B cell (primary cell): ENCODE measurements around the gene RBM22. TPM values are rescaled to one million over a fixed set of nuclear protein-coding genes. Genes with fewer than 3 reads are reported as not detected.
A peak's percentile ranks its signal among the peaks of the same experiment; 100 is the strongest.

Experiments
- ATAC-seq: fragments of 200-7000 bp; cut with Tn5 transposase; one replicate; pipeline ENCODE4 v1.10.0; 2021; ENCODE audit warnings: low read depth, mild to moderate bottlenecking, moderate number of reproducible peaks, moderate library complexity
- CTCF ChIA-PET: fragments of 350-600 bp; sonication (Branson Sonifier 250); formaldehyde crosslinking; loops from one replicate; lab custom pipeline; 2021; ENCODE audit warnings: antibody characterized with exemption, inconsistent platforms; lab: Charles Lee
- POLR2A ChIA-PET: fragments of 350-600 bp; sonication (Branson Sonifier 250); formaldehyde crosslinking; loops from one replicate; lab custom pipeline; 2021; ENCODE audit warnings: antibody characterized with exemption; lab: Charles Lee
- DNase-seq: peaks from one replicate; pipeline ENCODE4 v3.0.0; 2013
- H2AFZ ChIP-seq: 2 replicates; pipeline ENCODE4 v1.6.1; 2012; ENCODE audit warnings: mild to moderate bottlenecking, low read depth, low read length; ENCODE audit not compliant: insufficient read depth, poor library complexity, severe bottlenecking
- H3K27ac ChIP-seq, 2 donors: 1 replicate in 1 of 2; 2 replicates in 1 of 2; pipeline ENCODE4 v1.5.1; 2012 to 2013; ENCODE audit warnings: low read length in 2 of 2, mild to moderate bottlenecking in 2 of 2, moderate library complexity in 1 of 2
- H3K27me3 ChIP-seq, 4 experiments: fragments of 200-600 bp in 1 of 4; sonication (generic) in 1 of 4; replicated peaks in 1 of 4; 1 replicate in 2 of 4; 2 replicates in 2 of 4; pipeline versions ENCODE4 v1.6.1 to v1.7.0; 2013 to 2016; ENCODE audit warnings: low read length in 3 of 4, mild to moderate bottlenecking in 2 of 4, mixed read lengths in 1 of 4, moderate library complexity in 1 of 4; ENCODE audit not compliant: insufficient read depth in 4 of 4, control insufficient read depth in 3 of 4; ENCODE audit errors: control extremely low read depth in 1 of 4
- H3K36me3 ChIP-seq, 2 experiments: replicated peaks in 1 of 2; 1 replicate in 1 of 2; 2 replicates in 1 of 2; pipeline versions ENCODE4 v1.6.1 to v1.7.1; 2013; ENCODE audit warnings: low read length in 1 of 2; ENCODE audit not compliant: insufficient read depth in 2 of 2, control insufficient read depth in 1 of 2; ENCODE audit errors: control extremely low read depth in 1 of 2, extremely low read depth in 1 of 2
- H3K4me1 ChIP-seq, 2 donors: fragments of 200-600 bp in 1 of 2; sonication (generic) in 1 of 2; 1 replicate in 1 of 2; 2 replicates in 1 of 2; pipeline versions ENCODE4 v1.5.1 to v1.6.1; 2013 to 2017; ENCODE audit warnings: low read length in 2 of 2; ENCODE audit not compliant: control insufficient read depth in 2 of 2, insufficient read depth in 2 of 2
- H3K4me2 ChIP-seq: replicated peaks from 2 replicates; pipeline ENCODE3; 2012; ENCODE audit warnings: mild to moderate bottlenecking, low read depth, low read length; ENCODE audit not compliant: poor library complexity, severe bottlenecking
- H3K4me3 ChIP-seq, 5 experiments: fragments of 200-600 bp in 1 of 5; sonication (generic) in 1 of 5; 1 replicate in 3 of 5; 2 replicates in 2 of 5; pipeline versions ENCODE4 v1.5.1 to v1.7.0; 2011 to 2016; ENCODE audit warnings: low read length in 4 of 5, mild to moderate bottlenecking in 4 of 5, low read depth in 2 of 5, control low read depth in 1 of 5, moderate library complexity in 1 of 5; ENCODE audit not compliant: insufficient read depth in 1 of 5; ENCODE audit errors: control extremely low read depth in 1 of 5, extremely low read depth in 1 of 5
- H3K79me2 ChIP-seq: fragments of 200-600 bp; sonication (generic); one replicate; pipeline ENCODE4 v1.6.0; 2016; ENCODE audit warnings: low read length; ENCODE audit not compliant: control insufficient read depth, insufficient read depth
- H3K9ac ChIP-seq: fragments of 200-600 bp; sonication (generic); 2 replicates; pipeline ENCODE4 v1.6.1; 2017; ENCODE audit warnings: mild to moderate bottlenecking, low read length, moderate library complexity
- H3K9me3 ChIP-seq, 3 donors: one replicate each; pipeline versions ENCODE4 v1.6.1 to v1.7.1; 2013; ENCODE audit warnings: low read length in 2 of 3; ENCODE audit not compliant: control insufficient read depth in 2 of 3, insufficient read depth in 1 of 3; ENCODE audit errors: control extremely low read depth in 1 of 3
- H4K20me1 ChIP-seq: 2 replicates; pipeline ENCODE4 v1.6.0; 2012; ENCODE audit warnings: mild to moderate bottlenecking, low read length; ENCODE audit not compliant: insufficient read depth, control insufficient read depth, poor library complexity, severe bottlenecking
- H3K27ac Mint-ChIP-seq: one replicate; pipeline ENCODE4 v1.8.0; 2021; ENCODE audit warnings: mixed read lengths
- H3K27me3 Mint-ChIP-seq: one replicate; pipeline ENCODE4 v1.8.0; 2021; ENCODE audit warnings: mixed read lengths
- H3K4me1 Mint-ChIP-seq: one replicate; pipeline ENCODE4 v1.8.0; 2021; ENCODE audit warnings: mixed read lengths
- H3K4me3 Mint-ChIP-seq: one replicate; pipeline ENCODE4 v1.8.0; 2021; ENCODE audit warnings: mixed read lengths
- H3K9me3 Mint-ChIP-seq: one replicate; pipeline ENCODE4 v1.8.0; 2022; ENCODE audit warnings: mixed read lengths; ENCODE audit not compliant: insufficient read depth
- EZH2 ChIP-seq: IDR thresholded peaks from 2 replicates; pipeline ENCODE4 v1.6.1; 2012; ENCODE audit warnings: borderline replicate concordance, low read depth, mild to moderate bottlenecking, moderate library complexity, low read length; ENCODE audit not compliant: insufficient read depth, poor library complexity, severe bottlenecking
- WGBS: methylation state at CpG from one replicate; pipeline ENCODE4 v1.1.5; 2013; ENCODE audit warnings: missing lambda C conversion rate; ENCODE audit not compliant: insufficient coverage; 5-methylcytosine and 5-hydroxymethylcytosine counted together
- intact Hi-C: fragments of 100-400 bp; cut with micrococcal nuclease; formaldehyde crosslinking; loops from one replicate; pipeline ENCODE4 v1.10.0; 2022
- polyA plus RNA-seq: library from polyadenylated mRNA; depleted of rRNA; stranded (reverse); fragments of >200 nt; gene quantifications from 2 replicates; pipeline ENCODE4 v1.2.3, GENCODE V29; 2012
- total RNA-seq, 2 donors: library from RNA; stranded (reverse); fragments of 120-200 nt in 1 of 2; gene quantifications; 1 replicate in 1 of 2; 2 replicates in 1 of 2; pipeline versions ENCODE4 v1.2.3 to v1.2.4, GENCODE V29; 2013 to 2022
- TF ChIP-seq, protein P1 (sequence below): fragments of 200-600 bp; IDR thresholded peaks from one replicate; pipeline ENCODE4 v1.8.0; 2022; ENCODE audit warnings: antibody characterized with exemption, mild to moderate bottlenecking

The RBM22 gene
- total and polyA plus RNA-seq, 2 donors (not counting 1 experiment from before 2014, with no cell fraction given) = 70.6 to 89.4 TPM

- Mint-ChIP-seq H3K27ac (no peak overlapping the region), H3K27me3 (no peaks in the 10 kb centered on the region), H3K9me3 (no peaks in the 10 kb centered on the region), H3K4me3 (no peak overlapping the region), H3K4me1 (no peaks in the 10 kb centered on the region)
- Histone ChIP-seq H3K36me3 (peaks cover 6 to 54% of the 10 kb centered on the region in 2 experiments), H3K9me3 (no peaks in the 10 kb centered on the region), H2AFZ (no peak overlapping the region), H3K4me2 (no peak overlapping the region), H3K27me3 (no peaks in the 10 kb centered on the region), H3K4me3 (no peak overlapping the region), H3K27ac (no peak overlapping the region), H3K4me1 (no peaks in the 10 kb centered on the region), H3K79me2 (no peaks in the 10 kb centered on the region), H4K20me1 (no peaks in the 10 kb centered on the region), H3K9ac (no peak overlapping the region)
- POLR2A ChIA-PET = no interaction called here
- CTCF ChIA-PET = interaction anchor here (1.0 kb wide), 2 partner anchors 149 to 253 kb away, joined by 3 to 5 read pairs; no protein-coding TSS in a partner anchor
- TF ChIP-seq, protein P1, sequence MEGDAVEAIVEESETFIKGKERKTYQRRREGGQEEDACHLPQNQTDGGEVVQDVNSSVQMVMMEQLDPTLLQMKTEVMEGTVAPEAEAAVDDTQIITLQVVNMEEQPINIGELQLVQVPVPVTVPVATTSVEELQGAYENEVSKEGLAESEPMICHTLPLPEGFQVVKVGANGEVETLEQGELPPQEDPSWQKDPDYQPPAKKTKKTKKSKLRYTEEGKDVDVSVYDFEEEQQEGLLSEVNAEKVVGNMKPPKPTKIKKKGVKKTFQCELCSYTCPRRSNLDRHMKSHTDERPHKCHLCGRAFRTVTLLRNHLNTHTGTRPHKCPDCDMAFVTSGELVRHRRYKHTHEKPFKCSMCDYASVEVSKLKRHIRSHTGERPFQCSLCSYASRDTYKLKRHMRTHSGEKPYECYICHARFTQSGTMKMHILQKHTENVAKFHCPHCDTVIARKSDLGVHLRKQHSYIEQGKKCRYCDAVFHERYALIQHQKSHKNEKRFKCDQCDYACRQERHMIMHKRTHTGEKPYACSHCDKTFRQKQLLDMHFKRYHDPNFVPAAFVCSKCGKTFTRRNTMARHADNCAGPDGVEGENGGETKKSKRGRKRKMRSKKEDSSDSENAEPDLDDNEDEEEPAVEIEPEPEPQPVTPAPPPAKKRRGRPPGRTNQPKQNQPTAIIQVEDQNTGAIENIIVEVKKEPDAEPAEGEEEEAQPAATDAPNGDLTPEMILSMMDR = peak; percentile 15
- TF ChIP-seq EZH2 = no peak
- intact Hi-C loops = loop anchor here (1.0 kb wide), 1 partner anchor 149 kb away; no protein-coding TSS in a partner anchor
- DNase-seq = peak; percentile 31
- no CpG with 5 or more reads among the region's 2 CpGs for WGBS
- no peak for ATAC-seq
Measured at GRCh38 chr5:150710165-150710564, 9.3 kb upstream of the RBM22 start.

GRCh38 chr5:150706776-150707390, 6.0 kb upstream of the RBM22 start:
- ChIA-PET CTCF (interaction anchor here (1.5 kb wide), 1 partner anchor 10 kb away, joined by 3 read pairs; no protein-coding TSS in a partner anchor), POLR2A (no interaction called here)
- ATAC-seq = no peak
- no peak overlapping the region for H2AFZ ChIP-seq
- H3K27me3 ChIP-seq = no peaks in the 10 kb centered on the region
- H3K27ac ChIP-seq = no peak overlapping the region
- Mint-ChIP-seq H3K4me1 (no peaks in the 10 kb centered on the region), H3K27ac (no peak overlapping the region), H3K27me3 (no peaks in the 10 kb centered on the region), H3K4me3 (no peak overlapping the region), H3K9me3 (no peaks in the 10 kb centered on the region)
- no peaks in the 10 kb centered on the region for H3K4me1 ChIP-seq
- H3K9me3 ChIP-seq = no peaks in the 10 kb centered on the region
- DNase-seq = no peak
- H3K4me3 ChIP-seq = no peak overlapping the region
- H3K79me2 ChIP-seq = peaks cover 4% of the 10 kb centered on the region
- H4K20me1 ChIP-seq = no peaks in the 10 kb centered on the region
- TF ChIP-seq EZH2 = no peak
- TF ChIP-seq, protein P1 = no peak
- no peak overlapping the region for H3K4me2 ChIP-seq
- intact Hi-C loops = no loop called here
- WGBS = 100% methylated on average over 1 of the region's 4 CpGs
- peaks cover 5 to 34% of the 10 kb centered on the region in 2 experiments for H3K36me3 ChIP-seq
- H3K9ac ChIP-seq = no peak overlapping the region
